ENCODE measurements around the gene DSTN. TPM values are rescaled to one million over a fixed set of nuclear protein-coding genes. Genes with fewer than 3 reads are reported as not detected.

Gene DSTN
- total RNA-seq, 4 donors from 2014 or later: 280 to 589 (median 373) TPM

GRCh38 chr20:17562804-17563305 lies 7.0 kb upstream of the DSTN start:
- intact Hi-C loops (cut with DNase I; ENCODE audit: low total_unique reads): no loop called here
- WGBS, 2 donors (ENCODE audit: low coverage in 1 of 2): 50 to 77% methylated on average over 2 of the region's 2 CpGs

GRCh38 chr20:17565169-17565845 lies 4.6 kb upstream of the DSTN start:
- 21 to 33% methylated on average over 2 to 4 of the region's 4 CpGs for WGBS, 2 donors (ENCODE audit: low coverage in 1 of 2)
- H3K4me1 ChIP-seq: peaks cover 6 to 38% (median 28%) of the 10 kb centered on the region in 4 donors
- in situ Hi-C loops (cut with MboI; ENCODE audit: low pct_ligation_motif_present in 1 of 4, low pct_unique_long_range_greater_than_20kb in 1 of 4, low sequenced_read_pairs in 3 of 4): no loop called here

More at GRCh38 chr20:17562804-17563305, 7.0 kb upstream of the DSTN start:
- Histone ChIP-seq H3K4me1 (peaks cover 1 to 37% (median 31%) of the 10 kb centered on the region in 4 donors), H3K27ac (peak overlapping the region; percentile 34 to 98 (median 60)), H3K4me3 (no peak overlapping the region), H3K9me3 (no peaks in the 10 kb centered on the region), H3K36me3 (no peaks in the 10 kb centered on the region), H3K27me3 (no peaks in the 10 kb centered on the region)
- no peak for TF ChIP-seq EP300 (IDR thresholded peaks at IDR 0.05; ENCODE audit: low read depth)
- no peak for TF ChIP-seq POLR2A (IDR thresholded peaks at IDR 0.05)
- TF ChIP-seq CTCF (IDR thresholded peaks at IDR 0.05): no peak
- no peak for TF ChIP-seq POLR2AphosphoS5 (IDR thresholded peaks at IDR 0.05)
- in situ Hi-C loops (cut with MboI; ENCODE audit: low pct_ligation_motif_present in 1 of 4, low pct_unique_long_range_greater_than_20kb in 1 of 4, low sequenced_read_pairs in 3 of 4): no loop called here
- DNase-seq: no peak

GRCh38 chr20:17566345-17566744 lies 3.5 kb upstream of the DSTN start:
- DNase-seq: no peak
- 90 to 100% methylated on average over 1 to 3 of the region's 3 CpGs for WGBS, 2 donors (ENCODE audit: low coverage in 1 of 2)
- Histone ChIP-seq H3K36me3 (no peaks in the 10 kb centered on the region), H3K27me3 (no peaks in the 10 kb centered on the region), H3K4me3 (no peak overlapping the region), H3K9me3 (no peaks in the 10 kb centered on the region), H3K27ac (peak overlapping the region; percentile 98 to 100 (median 98)), H3K4me1 (peaks cover 6 to 39% (median 30%) of the 10 kb centered on the region in 4 donors)
- no peak for TF ChIP-seq POLR2A (IDR thresholded peaks at IDR 0.05)
- no peak for TF ChIP-seq CTCF (IDR thresholded peaks at IDR 0.05)
- no peak for TF ChIP-seq POLR2AphosphoS5 (IDR thresholded peaks at IDR 0.05)
- TF ChIP-seq EP300 (IDR thresholded peaks at IDR 0.05; ENCODE audit: low read depth): no peak
- in situ Hi-C loops (cut with MboI; ENCODE audit: low pct_ligation_motif_present in 1 of 4, low pct_unique_long_range_greater_than_20kb in 1 of 4, low sequenced_read_pairs in 3 of 4): no loop called here
- intact Hi-C loops (cut with DNase I; ENCODE audit: low total_unique reads): no loop called here

More at GRCh38 chr20:17565169-17565845, 4.6 kb upstream of the DSTN start:
- no peaks in the 10 kb centered on the region for H3K36me3 ChIP-seq
- H3K27me3 ChIP-seq: no peaks in the 10 kb centered on the region
- no peak overlapping the region for H3K4me3 ChIP-seq
- H3K9me3 ChIP-seq: no peaks in the 10 kb centered on the region
- peak overlapping the region; percentile 98 to 100 (median 98) for H3K27ac ChIP-seq
- no peak for DNase-seq
- intact Hi-C loops (cut with DNase I; ENCODE audit: low total_unique reads): no loop called here
- TF ChIP-seq CTCF (IDR thresholded peaks at IDR 0.05) (no peak), EP300 (IDR thresholded peaks at IDR 0.05; ENCODE audit: low read depth) (no peak), POLR2AphosphoS5 (IDR thresholded peaks at IDR 0.05) (peak in 2 of 3 donors; percentile 50 to 56)

- no peaks in the 10 kb centered on the region for H3K9me3 ChIP-seq
- no peak for TF ChIP-seq CTCF (IDR thresholded peaks at IDR 0.05)
- 64 to 72% methylated on average over 5 to 6 of the region's 6 CpGs for WGBS, 2 donors (ENCODE audit: low coverage in 1 of 2)
- peak overlapping the region; percentile 98 to 100 (median 98) for H3K27ac ChIP-seq
- no peak for DNase-seq
- intact Hi-C loops (cut with DNase I; ENCODE audit: low total_unique reads): no loop called here
- H3K27me3 ChIP-seq: no peaks in the 10 kb centered on the region
- in situ Hi-C loops (cut with MboI; ENCODE audit: low pct_ligation_motif_present in 1 of 4, low pct_unique_long_range_greater_than_20kb in 1 of 4, low sequenced_read_pairs in 3 of 4): no loop called here
- H3K4me3 ChIP-seq: peak overlapping the region; percentile 6 to 97 (median 87)
- peaks cover 13 to 53% (median 42%) of the 10 kb centered on the region in 4 donors for H3K4me1 ChIP-seq
- no peaks in the 10 kb centered on the region for H3K36me3 ChIP-seq
Measured at GRCh38 chr20:17568045-17568788, 1.7 kb upstream of the DSTN start.

All from transverse colon (tissue), 4 donors.